GM12878 (cell line): Measurements from ENCODE around the gene ISCA2. TPM values are rescaled to one million over a fixed set of nuclear protein-coding genes. Genes with fewer than 3 reads are reported as not detected.

ENCODE experiments used
- ATAC-seq: fragments of 200-7000 bp; cut with Tn5 transposase; 3 replicates; pipeline ENCODE4 v1.9.1; 2020; ENCODE audit warnings: mild to moderate bottlenecking, moderate library complexity
- BruUV-seq: library from RNA; stranded (reverse); fragments of 400-500 nt; replicated peaks from 2 replicates; lab custom pipeline; 2021; lab: Mats Ljungman, UMichigan
- CTCF ChIA-PET: fragments of 300-600 bp; sonication (Branson Sonifier 250); formaldehyde crosslinking; extraction: SDS; loops from one replicate; lab custom pipeline; 2021; ENCODE audit warnings: inconsistent platforms; lab: Yijun Ruan, JAX
- POLR2A ChIA-PET: fragments of 350-600 bp; formaldehyde crosslinking; extraction: SDS; loops from one replicate; lab custom pipeline; 2021; ENCODE audit warnings: inconsistent platforms; lab: Charles Lee
- RAD21 ChIA-PET: fragments of 300-600 bp; sonication (Branson Sonifier 250); formaldehyde crosslinking; loops from one replicate; lab custom pipeline; 2023; ENCODE audit warnings: antibody characterized with exemption; ENCODE audit not compliant: unreplicated experiment; lab: Charles Lee
- SMC1A ChIA-PET: fragments of 300-600 bp; sonication (Branson Sonifier 250); formaldehyde crosslinking; loops from one replicate; lab custom pipeline; 2023; ENCODE audit not compliant: unreplicated experiment, uncharacterized antibody; lab: Charles Lee
- DNase-seq: peaks from one replicate; pipeline ENCODE4 v3.0.0-alpha.2; 2011; ENCODE audit warnings: low read depth, low spot score
- FAIRE-seq: peaks from 3 replicates; lab custom pipeline; 2011; peaks lifted over from hg19 to GRCh38; lab: Jason Lieb, UNC
- H2AFZ ChIP-seq: 2 replicates; pipeline ENCODE4 v1.6.0; 2011; ENCODE audit warnings: low read depth, low read length, control low read depth; ENCODE audit not compliant: control insufficient read depth
- H3K27ac ChIP-seq: 2 replicates; pipeline ENCODE4 v1.5.1; 2011; ENCODE audit warnings: control low read depth; ENCODE audit not compliant: control insufficient read depth, insufficient read depth
- H3K27me3 ChIP-seq, 2 experiments: replicated peaks in 1 of 2; 2 replicates each; pipeline versions ENCODE4 v1.6.0 to v1.6.1; 2011; ENCODE audit warnings: low read length in 1 of 2; ENCODE audit not compliant: control insufficient read depth in 2 of 2, insufficient read depth in 2 of 2
- H3K36me3 ChIP-seq, 2 experiments: 2 replicates each; pipeline ENCODE4 v1.5.1; 2011; ENCODE audit warnings: low read length in 1 of 2; ENCODE audit not compliant: control insufficient read depth in 2 of 2, insufficient read depth in 2 of 2
- H3K4me1 ChIP-seq: 2 replicates; pipeline ENCODE4 v1.6.1; 2011; ENCODE audit warnings: mild to moderate bottlenecking, low read length, moderate library complexity, mixed read lengths; ENCODE audit not compliant: control insufficient read depth, insufficient read depth
- H3K4me2 ChIP-seq: 2 replicates; pipeline ENCODE4 v1.6.0; 2011; ENCODE audit warnings: control low read depth; ENCODE audit not compliant: control insufficient read depth, insufficient read depth
- H3K4me3 ChIP-seq: fragments of 200-600 bp; sonication (generic); 2 replicates; pipeline ENCODE4 v1.5.1; 2016
- H3K79me2 ChIP-seq: 2 replicates; pipeline ENCODE4 v1.6.0; 2011; ENCODE audit warnings: low read length; ENCODE audit not compliant: control insufficient read depth, insufficient read depth
- H3K9ac ChIP-seq: 2 replicates; pipeline ENCODE4 v1.8.0; 2011; ENCODE audit warnings: low read length, control low read depth, mixed read lengths; ENCODE audit not compliant: control insufficient read depth, insufficient read depth
- H3K9me3 ChIP-seq: replicated peaks from 3 replicates; pipeline ENCODE4 v1.5.1; 2011; ENCODE audit warnings: mild to moderate bottlenecking, low read length; ENCODE audit not compliant: control insufficient read depth, insufficient read depth
- H4K20me1 ChIP-seq: 2 replicates; pipeline ENCODE4 v1.6.0; 2011; ENCODE audit not compliant: control insufficient read depth, insufficient read depth
- NFYB ChIP-seq: IDR thresholded peaks from 2 replicates; pipeline ENCODE4 v1.6.1; 2011; ENCODE audit warnings: low read depth, mild to moderate bottlenecking, low read length, improper control_type of control experiment, moderate library complexity; ENCODE audit not compliant: insufficient read depth
- POLR2AphosphoS5 ChIP-seq: IDR thresholded peaks from 2 replicates; pipeline ENCODE4 v1.6.1; 2011; ENCODE audit warnings: mild to moderate bottlenecking, low read length, inconsistent platforms
- RELA ChIP-seq: fragments of 450-650 bp; IDR thresholded peaks from 2 replicates; pipeline ENCODE4 v1.8.0; 2014; ENCODE audit warnings: borderline replicate concordance; ENCODE audit not compliant: partially characterized antibody
- SUZ12 ChIP-seq: fragments of 200-600 bp; sonication (generic); IDR thresholded peaks from one replicate; pipeline ENCODE4 v1.6.1; 2018; ENCODE audit warnings: antibody characterized with exemption, mild to moderate bottlenecking; ENCODE audit not compliant: unreplicated experiment
- ZNF592 ChIP-seq: fragments of 450-650 bp; IDR thresholded peaks from 2 replicates; pipeline ENCODE4 v1.6.1; 2017; ENCODE audit warnings: mild to moderate bottlenecking, moderate library complexity
- WGBS: methylation state at CpG from one replicate; pipeline ENCODE4 v1.1.6; 2016; ENCODE audit warnings: low lambda C conversion rate; ENCODE audit not compliant: insufficient replicate concordance, insufficient coverage; ENCODE audit errors: missing lambda C conversion rate; 5-methylcytosine and 5-hydroxymethylcytosine counted together
- in situ Hi-C: fragments of 300-500 bp; cut with MboI; formaldehyde crosslinking; loops from 9 replicates; pipeline ENCODE4 v1.14.3; 2018; ENCODE audit warnings: mixed read lengths
- intact Hi-C: fragments of 100-400 bp; cut with micrococcal nuclease; formaldehyde crosslinking; loops from one replicate; pipeline ENCODE4 v1.14.2; 2022; ENCODE audit not compliant: unreplicated experiment
- polyA plus RNA-seq, 11 experiments: library from polyadenylated mRNA; depleted of rRNA in 4 of 11; unstranded in 6 of 11; stranded (reverse) in 5 of 11; fragments of >200 nt; fragmentation: Nextera tagmentation in 4 of 11; fragmentation: Illumina TruSeq in 1 of 11; extraction: Ambion mirVana in 4 of 11; extraction: Trizol in 1 of 11; gene quantifications; 1 replicate in 1 of 11; 2 replicates in 10 of 11; pipeline versions ENCODE4 v1.2.1 to v1.2.3, GENCODE V29; 2011 to 2016; ENCODE audit warnings: inconsistent platforms in 2 of 11, missing spikeins in 2 of 11, low read depth in 1 of 11
- total RNA-seq, 4 experiments: library from RNA; depleted of rRNA in 3 of 4; stranded (reverse); fragments of >200 nt in 3 of 4; fragmentation: Illumina TruSeq in 1 of 4; extraction: Trizol in 1 of 4; gene quantifications; 2 replicates each; pipeline versions ENCODE4 v1.2.1 to v1.2.3, GENCODE V29; 2013 to 2021
- TF ChIP-seq, protein P1 (sequence below): fragments of 450-650 bp; IDR thresholded peaks from 2 replicates; pipeline ENCODE4 v1.6.1; 2016; ENCODE audit warnings: mild to moderate bottlenecking, moderate library complexity, borderline replicate concordance
- TF ChIP-seq, protein P2 (sequence below), 3 experiments: IDR thresholded peaks in 2 of 3; conservative IDR thresholded peaks in 1 of 3; 2 replicates each; pipeline ENCODE4 v1.5.1; 2011; ENCODE audit warnings: low read depth in 3 of 3, low read length in 3 of 3, mild to moderate bottlenecking in 3 of 3, control low read depth in 2 of 3, moderate library complexity in 2 of 3, inconsistent platforms in 1 of 3, mixed read lengths in 1 of 3; ENCODE audit not compliant: control insufficient read depth in 2 of 3, insufficient read depth in 1 of 3; ENCODE audit errors: extremely low read depth in 1 of 3
- TF ChIP-seq, protein P3 (sequence below): fragments of 450-650 bp; formaldehyde crosslinking; IDR thresholded peaks from 2 replicates; pipeline ENCODE4 v1.5.0; 2022; ENCODE audit warnings: mild to moderate bottlenecking, missing genetic modification characterization

ISCA2 gene
- total and polyA plus RNA-seq, 10 of the 15 experiments (the other 5 are each of a cell fraction or from before 2014, with no cell fraction given) = 7.5 to 116 (median 32.5) TPM

- intact Hi-C loops (no loop called here), in situ Hi-C loops (no loop called here)
- ChIA-PET CTCF (no interaction called here), POLR2A (no interaction called here), SMC1A (no interaction called here), RAD21 (no interaction called here)
- 41% methylated on average over 12 of the region's 12 CpGs for WGBS
- Histone ChIP-seq H3K4me3 (no peak overlapping the region), H3K79me2 (no peaks in the 10 kb centered on the region), H3K4me2 (no peak overlapping the region), H4K20me1 (no peaks in the 10 kb centered on the region), H3K9me3 (no peaks in the 10 kb centered on the region), H3K27ac (no peak overlapping the region), H3K36me3 (no peaks in the 10 kb centered on the region), H3K9ac (no peak overlapping the region), H3K27me3 (no peaks in the 10 kb centered on the region; a peak in 1 of 4 replicates), H3K4me1 (peaks cover 13% of the 10 kb centered on the region), H2AFZ (no peak overlapping the region)
- ATAC-seq (no peak), DNase-seq (no peak), FAIRE-seq (no peak)
- no TSS peak for BruUV-seq
- TF ChIP-seq SUZ12 (no peak), RELA (no peak), ZNF592 (no peak), POLR2AphosphoS5 (no peak), NFYB (no peak)
- TF ChIP-seq, protein P1, sequence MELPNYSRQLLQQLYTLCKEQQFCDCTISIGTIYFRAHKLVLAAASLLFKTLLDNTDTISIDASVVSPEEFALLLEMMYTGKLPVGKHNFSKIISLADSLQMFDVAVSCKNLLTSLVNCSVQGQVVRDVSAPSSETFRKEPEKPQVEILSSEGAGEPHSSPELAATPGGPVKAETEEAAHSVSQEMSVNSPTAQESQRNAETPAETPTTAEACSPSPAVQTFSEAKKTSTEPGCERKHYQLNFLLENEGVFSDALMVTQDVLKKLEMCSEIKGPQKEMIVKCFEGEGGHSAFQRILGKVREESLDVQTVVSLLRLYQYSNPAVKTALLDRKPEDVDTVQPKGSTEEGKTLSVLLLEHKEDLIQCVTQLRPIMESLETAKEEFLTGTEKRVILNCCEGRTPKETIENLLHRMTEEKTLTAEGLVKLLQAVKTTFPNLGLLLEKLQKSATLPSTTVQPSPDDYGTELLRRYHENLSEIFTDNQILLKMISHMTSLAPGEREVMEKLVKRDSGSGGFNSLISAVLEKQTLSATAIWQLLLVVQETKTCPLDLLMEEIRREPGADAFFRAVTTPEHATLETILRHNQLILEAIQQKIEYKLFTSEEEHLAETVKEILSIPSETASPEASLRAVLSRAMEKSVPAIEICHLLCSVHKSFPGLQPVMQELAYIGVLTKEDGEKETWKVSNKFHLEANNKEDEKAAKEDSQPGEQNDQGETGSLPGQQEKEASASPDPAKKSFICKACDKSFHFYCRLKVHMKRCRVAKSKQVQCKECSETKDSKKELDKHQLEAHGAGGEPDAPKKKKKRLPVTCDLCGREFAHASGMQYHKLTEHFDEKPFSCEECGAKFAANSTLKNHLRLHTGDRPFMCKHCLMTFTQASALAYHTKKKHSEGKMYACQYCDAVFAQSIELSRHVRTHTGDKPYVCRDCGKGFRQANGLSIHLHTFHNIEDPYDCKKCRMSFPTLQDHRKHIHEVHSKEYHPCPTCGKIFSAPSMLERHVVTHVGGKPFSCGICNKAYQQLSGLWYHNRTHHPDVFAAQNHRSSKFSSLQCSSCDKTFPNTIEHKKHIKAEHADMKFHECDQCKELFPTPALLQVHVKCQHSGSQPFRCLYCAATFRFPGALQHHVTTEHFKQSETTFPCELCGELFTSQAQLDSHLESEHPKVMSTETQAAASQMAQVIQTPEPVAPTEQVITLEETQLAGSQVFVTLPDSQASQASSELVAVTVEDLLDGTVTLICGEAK = no peak
- TF ChIP-seq, protein P2, sequence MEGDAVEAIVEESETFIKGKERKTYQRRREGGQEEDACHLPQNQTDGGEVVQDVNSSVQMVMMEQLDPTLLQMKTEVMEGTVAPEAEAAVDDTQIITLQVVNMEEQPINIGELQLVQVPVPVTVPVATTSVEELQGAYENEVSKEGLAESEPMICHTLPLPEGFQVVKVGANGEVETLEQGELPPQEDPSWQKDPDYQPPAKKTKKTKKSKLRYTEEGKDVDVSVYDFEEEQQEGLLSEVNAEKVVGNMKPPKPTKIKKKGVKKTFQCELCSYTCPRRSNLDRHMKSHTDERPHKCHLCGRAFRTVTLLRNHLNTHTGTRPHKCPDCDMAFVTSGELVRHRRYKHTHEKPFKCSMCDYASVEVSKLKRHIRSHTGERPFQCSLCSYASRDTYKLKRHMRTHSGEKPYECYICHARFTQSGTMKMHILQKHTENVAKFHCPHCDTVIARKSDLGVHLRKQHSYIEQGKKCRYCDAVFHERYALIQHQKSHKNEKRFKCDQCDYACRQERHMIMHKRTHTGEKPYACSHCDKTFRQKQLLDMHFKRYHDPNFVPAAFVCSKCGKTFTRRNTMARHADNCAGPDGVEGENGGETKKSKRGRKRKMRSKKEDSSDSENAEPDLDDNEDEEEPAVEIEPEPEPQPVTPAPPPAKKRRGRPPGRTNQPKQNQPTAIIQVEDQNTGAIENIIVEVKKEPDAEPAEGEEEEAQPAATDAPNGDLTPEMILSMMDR (IDR thresholded peaks at IDR 0.05 in 2 of 3, conservative IDR thresholded peaks at IDR 0.05 in 1 of 3; ENCODE audit: control insufficient read depth in 2 of 3, extremely low read depth in 1 of 3, insufficient read depth in 1 of 3, low read depth in 3 of 3, low read length in 3 of 3) = no peak
- TF ChIP-seq, protein P3, sequence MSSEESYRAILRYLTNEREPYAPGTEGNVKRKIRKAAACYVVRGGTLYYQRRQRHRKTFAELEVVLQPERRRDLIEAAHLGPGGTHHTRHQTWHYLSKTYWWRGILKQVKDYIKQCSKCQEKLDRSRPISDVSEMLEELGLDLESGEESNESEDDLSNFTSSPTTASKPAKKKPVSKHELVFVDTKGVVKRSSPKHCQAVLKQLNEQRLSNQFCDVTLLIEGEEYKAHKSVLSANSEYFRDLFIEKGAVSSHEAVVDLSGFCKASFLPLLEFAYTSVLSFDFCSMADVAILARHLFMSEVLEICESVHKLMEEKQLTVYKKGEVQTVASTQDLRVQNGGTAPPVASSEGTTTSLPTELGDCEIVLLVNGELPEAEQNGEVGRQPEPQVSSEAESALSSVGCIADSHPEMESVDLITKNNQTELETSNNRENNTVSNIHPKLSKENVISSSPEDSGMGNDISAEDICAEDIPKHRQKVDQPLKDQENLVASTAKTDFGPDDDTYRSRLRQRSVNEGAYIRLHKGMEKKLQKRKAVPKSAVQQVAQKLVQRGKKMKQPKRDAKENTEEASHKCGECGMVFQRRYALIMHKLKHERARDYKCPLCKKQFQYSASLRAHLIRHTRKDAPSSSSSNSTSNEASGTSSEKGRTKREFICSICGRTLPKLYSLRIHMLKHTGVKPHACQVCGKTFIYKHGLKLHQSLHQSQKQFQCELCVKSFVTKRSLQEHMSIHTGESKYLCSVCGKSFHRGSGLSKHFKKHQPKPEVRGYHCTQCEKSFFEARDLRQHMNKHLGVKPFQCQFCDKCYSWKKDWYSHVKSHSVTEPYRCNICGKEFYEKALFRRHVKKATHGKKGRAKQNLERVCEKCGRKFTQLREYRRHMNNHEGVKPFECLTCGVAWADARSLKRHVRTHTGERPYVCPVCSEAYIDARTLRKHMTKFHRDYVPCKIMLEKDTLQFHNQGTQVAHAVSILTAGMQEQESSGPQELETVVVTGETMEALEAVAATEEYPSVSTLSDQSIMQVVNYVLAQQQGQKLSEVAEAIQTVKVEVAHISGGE = no peak
Observed at GRCh38 chr14:74516451-74517160, 23.0 kb downstream of the ISCA2 start.
